PC-9 (cell line): ENCODE data around the gene FUT1.

Source experiments
- EZH2 ChIP-seq: fragments of 200-600 bp; sonication (generic); IDR thresholded peaks from 2 replicates; pipeline ENCODE4 v1.8.0; 2017; ENCODE audit warnings: antibody characterized with exemption, low read depth
- TF ChIP-seq, protein P1 (sequence below): fragments of 200-600 bp; sonication (generic); conservative IDR thresholded peaks from 2 replicates; pipeline ENCODE4 v1.6.1; 2017; ENCODE audit warnings: mixed run types, antibody characterized with exemption, mild to moderate bottlenecking, moderate library complexity

DNA sequence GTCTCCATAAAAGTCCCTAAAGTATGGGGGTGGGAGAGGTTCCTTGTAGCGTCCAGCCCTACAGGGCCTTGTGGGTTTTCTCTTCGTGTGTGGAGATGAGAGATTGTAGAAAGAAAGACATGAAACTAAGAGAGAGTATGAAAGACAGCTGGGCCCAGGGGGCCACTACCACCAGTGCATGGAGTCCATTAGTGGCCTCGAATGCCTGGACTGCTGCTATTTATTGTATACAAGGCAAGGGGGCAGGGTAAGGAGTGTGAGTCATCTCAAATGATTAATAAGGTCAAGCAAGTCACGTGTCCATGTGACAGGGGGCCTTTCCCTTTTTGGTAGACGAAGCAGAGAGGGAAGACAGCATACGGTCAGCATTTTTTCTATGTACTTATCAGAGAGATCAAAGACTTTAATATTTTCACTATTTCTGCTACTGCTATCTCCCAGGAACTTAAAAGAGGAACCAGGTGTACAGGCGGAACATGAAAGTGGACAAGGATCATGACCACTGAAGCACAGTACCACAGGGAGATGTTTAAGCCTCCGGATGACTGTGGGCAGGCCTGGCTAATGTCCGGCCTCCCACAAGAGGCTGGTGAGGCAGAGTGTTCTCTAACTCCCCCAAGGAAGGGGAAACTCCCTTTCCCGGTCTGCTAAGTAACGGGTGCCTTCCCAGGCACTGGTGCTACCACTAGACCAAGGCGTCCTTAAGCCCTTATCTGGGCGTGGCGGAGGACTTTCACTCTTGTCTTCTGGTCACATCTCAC is 28.4 kb upstream of the FUT1 start:
- TF ChIP-seq, protein P1, sequence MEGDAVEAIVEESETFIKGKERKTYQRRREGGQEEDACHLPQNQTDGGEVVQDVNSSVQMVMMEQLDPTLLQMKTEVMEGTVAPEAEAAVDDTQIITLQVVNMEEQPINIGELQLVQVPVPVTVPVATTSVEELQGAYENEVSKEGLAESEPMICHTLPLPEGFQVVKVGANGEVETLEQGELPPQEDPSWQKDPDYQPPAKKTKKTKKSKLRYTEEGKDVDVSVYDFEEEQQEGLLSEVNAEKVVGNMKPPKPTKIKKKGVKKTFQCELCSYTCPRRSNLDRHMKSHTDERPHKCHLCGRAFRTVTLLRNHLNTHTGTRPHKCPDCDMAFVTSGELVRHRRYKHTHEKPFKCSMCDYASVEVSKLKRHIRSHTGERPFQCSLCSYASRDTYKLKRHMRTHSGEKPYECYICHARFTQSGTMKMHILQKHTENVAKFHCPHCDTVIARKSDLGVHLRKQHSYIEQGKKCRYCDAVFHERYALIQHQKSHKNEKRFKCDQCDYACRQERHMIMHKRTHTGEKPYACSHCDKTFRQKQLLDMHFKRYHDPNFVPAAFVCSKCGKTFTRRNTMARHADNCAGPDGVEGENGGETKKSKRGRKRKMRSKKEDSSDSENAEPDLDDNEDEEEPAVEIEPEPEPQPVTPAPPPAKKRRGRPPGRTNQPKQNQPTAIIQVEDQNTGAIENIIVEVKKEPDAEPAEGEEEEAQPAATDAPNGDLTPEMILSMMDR = no peak
- no peak for TF ChIP-seq EZH2
